Measurements from ENCODE around the gene RALA.
"Not testable (repeated sequence)": the region's sequence is repeated elsewhere in the genome, so short reads cannot be mapped to it uniquely, and the experiment has no call there.

Gene RALA

GRCh38 chr7:39645482-39646407 is 22.4 kb downstream of the RALA start:
- DNase-seq (ENCODE audit: low read depth), result no peak

- DNase-seq (ENCODE audit: low read depth), result no peak
Observed at GRCh38 chr7:39647816-39648215, 24.4 kb downstream of the RALA start.

- peak; percentile 55 for DNase-seq (ENCODE audit: low read depth)
Observed at GRCh38 chr7:39650676-39651075, 27.3 kb downstream of the RALA start.

- peak; percentile 53 for DNase-seq (ENCODE audit: low read depth)
Observed at GRCh38 chr7:39651265-39651664, 27.9 kb downstream of the RALA start.

- DNase-seq (ENCODE audit: low read depth), result no peak
Observed at GRCh38 chr7:39656415-39656814, 33.0 kb downstream of the RALA start.

- peak; percentile 25 for DNase-seq (ENCODE audit: low read depth)
Observed at GRCh38 chr7:39659356-39660013, 36.1 kb downstream of the RALA start.

- no peak for DNase-seq (ENCODE audit: low read depth)
Observed at GRCh38 chr7:39661960-39662359, 38.6 kb downstream of the RALA start.

- no peak for DNase-seq (ENCODE audit: low read depth)
Observed at GRCh38 chr7:39663263-39663662, 39.9 kb downstream of the RALA start.

- DNase-seq (ENCODE audit: low read depth), result no peak
Observed at GRCh38 chr7:39664057-39664456, 40.7 kb downstream of the RALA start.

- no peak for DNase-seq (ENCODE audit: low read depth)
Observed at GRCh38 chr7:39664585-39664984, 41.2 kb downstream of the RALA start.

GRCh38 chr7:39666562-39666961 is 43.2 kb downstream of the RALA start:
- DNase-seq (ENCODE audit: low read depth), result no peak

GRCh38 chr7:39667341-39667923 is 44.1 kb downstream of the RALA start:
- no peak for DNase-seq (ENCODE audit: low read depth)

GRCh38 chr7:39668280-39668679 is 44.9 kb downstream of the RALA start:
- not testable (repeated sequence) for DNase-seq (ENCODE audit: low read depth)

- DNase-seq (ENCODE audit: low read depth), result no peak
Observed at GRCh38 chr7:39670052-39670451, 46.7 kb downstream of the RALA start.

GRCh38 chr7:39670934-39671333 is 47.6 kb downstream of the RALA start:
- no peak for DNase-seq (ENCODE audit: low read depth)

GRCh38 chr7:39672176-39672575 is 48.8 kb downstream of the RALA start:
- DNase-seq (ENCODE audit: low read depth), result no peak

- no peak for DNase-seq (ENCODE audit: low read depth)
Observed at GRCh38 chr7:39673868-39674267, 50.5 kb downstream of the RALA start.

GRCh38 chr7:39674406-39674805 is 51.0 kb downstream of the RALA start:
- no peak for DNase-seq (ENCODE audit: low read depth)

- no peak for DNase-seq (ENCODE audit: low read depth)
Observed at GRCh38 chr7:39676346-39676745, 53.0 kb downstream of the RALA start.

- DNase-seq (ENCODE audit: low read depth), result peak; percentile 52
Observed at GRCh38 chr7:39678930-39679709, 55.7 kb downstream of the RALA start.

GRCh38 chr7:39679874-39680273 is 56.5 kb downstream of the RALA start:
- not testable (repeated sequence) for DNase-seq (ENCODE audit: low read depth)

GRCh38 chr7:39681887-39682441 is 58.6 kb downstream of the RALA start:
- DNase-seq (ENCODE audit: low read depth), result no peak
